H1 (cell line): ENCODE data around the gene MYO5A. TPM values are rescaled to one million over a fixed set of nuclear protein-coding genes. Genes with fewer than 3 reads are reported as not detected.

Source experiments
- CTCF ChIA-PET: fragments of 300-600 bp; sonication (Branson Sonifier 250); formaldehyde crosslinking; loops from one replicate; lab custom pipeline; 2021; ENCODE audit not compliant: partially characterized antibody; lab: Charles Lee
- POLR2A ChIA-PET: fragments of 300-600 bp; sonication (Branson Sonifier 250); formaldehyde crosslinking; loops from one replicate; lab custom pipeline; 2021; ENCODE audit warnings: inconsistent platforms; ENCODE audit not compliant: partially characterized antibody; lab: Charles Lee
- DNase-seq, 2 experiments: peaks; one replicate each; pipeline versions ENCODE4 v3.0.0 to v3.0.0-alpha.2; 2010 to 2022; ENCODE audit warnings: low spot score in 2 of 2, low read depth in 1 of 2, mixed read lengths in 1 of 2
- FAIRE-seq: peaks from 2 replicates; lab custom pipeline; 2011; peaks lifted over from hg19 to GRCh38; lab: Jason Lieb, UNC
- H2AFZ ChIP-seq: 2 replicates; pipeline ENCODE4 v1.8.1; 2012; ENCODE audit warnings: low read length, inconsistent platforms
- H2AK5ac ChIP-seq: 2 replicates; pipeline ENCODE4 v1.6.1; 2013; ENCODE audit warnings: low read depth, low read length
- H2BK120ac ChIP-seq: replicated peaks from 2 replicates; pipeline ENCODE3; 2013; ENCODE audit warnings: low read depth, low read length, inconsistent platforms
- H2BK12ac ChIP-seq: 2 replicates; pipeline ENCODE4 v1.6.1; 2013; ENCODE audit warnings: low read depth, low read length
- H2BK15ac ChIP-seq: 2 replicates; pipeline ENCODE4 v1.6.1; 2013; ENCODE audit warnings: low read length
- H2BK20ac ChIP-seq: 2 replicates; pipeline ENCODE4 v1.6.1; 2013; ENCODE audit warnings: low read length
- H2BK5ac ChIP-seq: 2 replicates; pipeline ENCODE4 v1.6.1; 2013; ENCODE audit warnings: low read depth, low read length
- H3K14ac ChIP-seq: 2 replicates; pipeline ENCODE4 v1.6.1; 2013; ENCODE audit warnings: inconsistent platforms; ENCODE audit not compliant: insufficient read length
- H3K18ac ChIP-seq: 2 replicates; pipeline ENCODE4 v1.6.1; 2013; ENCODE audit warnings: low read length; ENCODE audit errors: extremely low read depth
- H3K23ac ChIP-seq: 2 replicates; pipeline ENCODE4 v1.6.1; 2013; ENCODE audit warnings: inconsistent platforms; ENCODE audit not compliant: insufficient read length
- H3K23me2 ChIP-seq: 2 replicates; pipeline ENCODE4 v1.6.1; 2013; ENCODE audit warnings: low read depth, low read length
- H3K27ac ChIP-seq: 2 replicates; pipeline ENCODE4 v1.6.1; 2011; ENCODE audit warnings: low read depth, low read length, inconsistent platforms
- H3K27me3 ChIP-seq, 4 experiments: replicated peaks in 1 of 4; 1 replicate in 1 of 4; 2 replicates in 3 of 4; pipeline versions ENCODE4 v1.6.1 to v1.8.1; 2011 to 2013; ENCODE audit warnings: low read length in 3 of 4, mild to moderate bottlenecking in 3 of 4, inconsistent platforms in 2 of 4, mixed read lengths in 2 of 4, moderate library complexity in 1 of 4; ENCODE audit not compliant: control insufficient read depth in 3 of 4, insufficient read depth in 3 of 4; ENCODE audit errors: extremely low read depth in 1 of 4
- H3K36me3 ChIP-seq, 4 experiments: 2 replicates each; pipeline versions ENCODE4 v1.6.1 to v1.8.1; 2011 to 2013; ENCODE audit warnings: mild to moderate bottlenecking in 4 of 4, low read length in 3 of 4, moderate library complexity in 2 of 4, control low read depth in 1 of 4, inconsistent platforms in 1 of 4; ENCODE audit not compliant: insufficient read depth in 4 of 4, control insufficient read depth in 2 of 4
- H3K4ac ChIP-seq: replicated peaks from 2 replicates; pipeline ENCODE3; 2013; ENCODE audit warnings: low read length, low read depth, mixed read lengths, inconsistent platforms; ENCODE audit not compliant: insufficient read length
- H3K4me1 ChIP-seq, 4 experiments: replicated peaks in 1 of 4; 1 replicate in 1 of 4; 2 replicates in 3 of 4; pipeline versions ENCODE4 v1.6.1 to v1.8.1; 2011 to 2013; ENCODE audit warnings: low read length in 3 of 4, inconsistent platforms in 2 of 4, mixed read lengths in 1 of 4; ENCODE audit not compliant: insufficient read depth in 4 of 4, control insufficient read depth in 3 of 4
- H3K4me2 ChIP-seq, 2 experiments: 2 replicates each; pipeline versions ENCODE4 v1.6.1 to v1.8.1; 2011 to 2013; ENCODE audit warnings: low read depth in 2 of 2, low read length in 2 of 2, control low read depth in 1 of 2, inconsistent platforms in 1 of 2, mild to moderate bottlenecking in 1 of 2; ENCODE audit not compliant: insufficient read depth in 1 of 2
- H3K4me3 ChIP-seq, 4 experiments: fragments of 200-600, 300-600 bp in 1 of 4; sonication (generic), shearing (Covaris generic), sonication (Bioruptor Twin) in 1 of 4; 2 replicates each; pipeline versions ENCODE4 v1.5.1 to v1.8.1; 2011 to 2016; ENCODE audit warnings: low read length in 4 of 4, low read depth in 3 of 4, control low read depth in 2 of 4, inconsistent platforms in 2 of 4, mild to moderate bottlenecking in 2 of 4, mixed read lengths in 1 of 4, moderate library complexity in 1 of 4; ENCODE audit not compliant: insufficient read depth in 2 of 4; ENCODE audit errors: extremely low read depth in 1 of 4
- H3K56ac ChIP-seq: replicated peaks from 2 replicates; pipeline ENCODE3; 2013; ENCODE audit warnings: low read depth, mild to moderate bottlenecking, mixed read lengths, low read length, inconsistent platforms; ENCODE audit not compliant: insufficient read length
- H3K79me1 ChIP-seq: 2 replicates; pipeline ENCODE4 v1.6.1; 2013; ENCODE audit warnings: low read depth, low read length, control low read depth
- H3K79me2 ChIP-seq, 2 experiments: 2 replicates each; pipeline versions ENCODE4 v1.6.1 to v1.8.1; 2012 to 2013; ENCODE audit warnings: low read length in 2 of 2, mild to moderate bottlenecking in 2 of 2, inconsistent platforms in 1 of 2; ENCODE audit not compliant: insufficient read depth in 2 of 2, control insufficient read depth in 1 of 2
- H3K9ac ChIP-seq, 4 experiments: replicated peaks in 1 of 4; 1 replicate in 1 of 4; 2 replicates in 3 of 4; pipeline versions ENCODE4 v1.6.1 to v1.8.1; 2011 to 2013; ENCODE audit warnings: low read depth in 3 of 4, low read length in 3 of 4, control low read depth in 2 of 4, mild to moderate bottlenecking in 2 of 4, moderate library complexity in 2 of 4, inconsistent platforms in 1 of 4; ENCODE audit errors: extremely low read depth in 1 of 4
- H3K9me3 ChIP-seq, 2 experiments: 2 replicates each; pipeline versions ENCODE4 v1.6.1 to v1.8.1; 2012 to 2013; ENCODE audit warnings: mild to moderate bottlenecking in 2 of 2, moderate library complexity in 2 of 2, control low read depth in 1 of 2, inconsistent platforms in 1 of 2, low read depth in 1 of 2, low read length in 1 of 2, mixed read lengths in 1 of 2; ENCODE audit not compliant: insufficient read depth in 2 of 2
- H4K20me1 ChIP-seq, 2 experiments: replicated peaks in 1 of 2; 2 replicates each; pipeline versions ENCODE3 to v1.8.1; 2011 to 2013; ENCODE audit warnings: inconsistent platforms in 2 of 2, low read length in 2 of 2, mild to moderate bottlenecking in 1 of 2; ENCODE audit not compliant: insufficient read depth in 2 of 2, control insufficient read depth in 1 of 2
- H4K5ac ChIP-seq: 2 replicates; pipeline ENCODE4 v1.6.1; 2013; ENCODE audit warnings: low read length, low read depth, mixed read lengths, inconsistent platforms; ENCODE audit not compliant: insufficient read length
- H4K8ac ChIP-seq: 2 replicates; pipeline ENCODE4 v1.8.0; 2013; ENCODE audit warnings: mild to moderate bottlenecking, moderate library complexity, low read length, inconsistent platforms; ENCODE audit not compliant: insufficient read depth; ENCODE audit errors: extremely low read depth
- H4K91ac ChIP-seq: replicated peaks from 2 replicates; pipeline ENCODE3; 2013; ENCODE audit warnings: low read length, mixed read lengths, inconsistent platforms; ENCODE audit not compliant: insufficient read length
- CBX8 ChIP-seq: fragments of 300-800, 300-1000 bp; sonication (generic); IDR thresholded peaks from 2 replicates; pipeline ENCODE4 v1.7.1; 2016; ENCODE audit warnings: low read depth, low read length, borderline replicate concordance
- CHD2 ChIP-seq: IDR thresholded peaks from 2 replicates; pipeline ENCODE4 v1.6.1; 2012; ENCODE audit warnings: low read length, improper control_type of control experiment
- YY1 ChIP-seq: IDR thresholded peaks from 2 replicates; pipeline ENCODE4 v1.6.1; 2011; ENCODE audit warnings: low read depth, mild to moderate bottlenecking, low read length
- WGBS, 2 experiments: shearing (Covaris generic) in 1 of 2; methylation state at CpG; one replicate each; pipeline versions ENCODE4 v1.1.6 to v1.1.7; 2013 to 2015; ENCODE audit warnings: low lambda C conversion rate in 2 of 2, mixed read lengths in 2 of 2, inconsistent platforms in 1 of 2, low coverage in 1 of 2, missing lambda C conversion rate in 1 of 2; ENCODE audit not compliant: insufficient replicate concordance in 2 of 2, insufficient coverage in 1 of 2, insufficient read length in 1 of 2; ENCODE audit errors: extremely low coverage in 1 of 2, missing lambda C conversion rate in 1 of 2; 5-methylcytosine and 5-hydroxymethylcytosine counted together
- polyA plus RNA-seq, 7 experiments: library from polyadenylated mRNA; depleted of rRNA in 3 of 7; stranded (reverse) in 5 of 7; unstranded in 2 of 7; fragments of >200 nt in 5 of 7; fragments of 200-250 nt in 2 of 7; gene quantifications; 1 replicate in 5 of 7; 2 replicates in 1 of 7; 4 replicates in 1 of 7; pipeline versions ENCODE4 v1.2.1 to v1.2.3, GENCODE V29; 2011 to 2013; ENCODE audit warnings: missing spikeins in 2 of 7, mixed read lengths in 2 of 7
- total RNA-seq: library from RNA; stranded (reverse); fragmentation: NEBNext Ultra II Directional; extraction: Animal tissue kit (Norgen Biotek cat#: 25700); gene quantifications from 2 replicates; pipeline ENCODE4 v1.2.1, GENCODE V29; 2021
- TF ChIP-seq, protein P1 (sequence below): IDR thresholded peaks from 2 replicates; pipeline ENCODE4 v1.6.1; 2012; ENCODE audit warnings: inconsistent platforms

Gene MYO5A
- total and polyA plus RNA-seq, 2 of the 8 experiments (the other 6 are each of a cell fraction or from before 2014, with no cell fraction given): 11.4 to 24.7 TPM

DNA sequence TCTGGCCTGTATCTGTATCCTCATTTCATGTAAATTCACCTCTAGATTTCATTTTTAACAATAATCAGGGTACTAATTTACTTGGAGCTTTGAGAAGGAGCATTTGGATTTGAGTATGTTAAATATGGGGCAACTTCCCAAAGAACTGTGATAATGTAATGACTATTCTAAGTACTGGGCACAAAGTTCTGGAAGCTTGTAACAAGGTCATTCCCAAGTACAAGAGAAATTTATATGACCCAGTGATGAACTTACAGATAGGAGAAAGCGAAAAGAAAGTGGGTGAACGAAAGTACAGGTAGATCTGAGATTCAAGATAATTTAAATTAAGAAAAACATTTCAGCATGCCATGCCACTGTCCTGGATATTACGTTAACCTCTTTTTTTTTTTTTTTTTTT, 93.8 kb downstream of the MYO5A start:
- Histone ChIP-seq H3K23ac (no peak overlapping the region), H3K79me1 (no peaks in the 10 kb centered on the region), H3K4me1 (peaks cover 0 to 3% (median 1%) of the 10 kb centered on the region in 4 experiments; a peak in 2 of 7 replicates), H4K91ac (no peak overlapping the region), H3K18ac (no peak overlapping the region), H3K4ac (no peak overlapping the region), H2AK5ac (no peak overlapping the region), H3K4me3 (no peak overlapping the region), H3K27me3 (no peaks in the 10 kb centered on the region), H3K23me2 (no peaks in the 10 kb centered on the region), H3K9me3 (no peaks in the 10 kb centered on the region), H3K14ac (no peak overlapping the region), H3K79me2 (no peaks in the 10 kb centered on the region), H3K36me3 (no peaks in the 10 kb centered on the region), H2BK20ac (no peak overlapping the region), H2BK15ac (no peak overlapping the region), H4K5ac (no peak overlapping the region), H2BK120ac (no peak overlapping the region), H3K56ac (no peak overlapping the region), H2BK5ac (no peak overlapping the region), H3K9ac (no peak overlapping the region), H2AFZ (no peak overlapping the region), H3K4me2 (no peak overlapping the region), H2BK12ac (no peak overlapping the region), H3K27ac (no peak overlapping the region), H4K8ac (no peak overlapping the region), H4K20me1 (no peaks in the 10 kb centered on the region)
- FAIRE-seq (no peak), DNase-seq (no peak)
- ChIA-PET CTCF (no interaction called here), POLR2A (no interaction called here)
- 92% methylated on average over 2 of the region's 3 CpGs; no CpG with 5 or more reads in 1 of the 2 experiments for WGBS, 2 experiments
- TF ChIP-seq YY1 (no peak), CHD2 (no peak), CBX8 (no peak)
- TF ChIP-seq, protein P1, sequence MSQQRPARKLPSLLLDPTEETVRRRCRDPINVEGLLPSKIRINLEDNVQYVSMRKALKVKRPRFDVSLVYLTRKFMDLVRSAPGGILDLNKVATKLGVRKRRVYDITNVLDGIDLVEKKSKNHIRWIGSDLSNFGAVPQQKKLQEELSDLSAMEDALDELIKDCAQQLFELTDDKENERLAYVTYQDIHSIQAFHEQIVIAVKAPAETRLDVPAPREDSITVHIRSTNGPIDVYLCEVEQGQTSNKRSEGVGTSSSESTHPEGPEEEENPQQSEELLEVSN: no peak
